Esophagus muscularis mucosa (tissue), 4 donors: Measurements from ENCODE around the gene ZNF516. TPM values are rescaled to one million over a fixed set of nuclear protein-coding genes. Genes with fewer than 3 reads are reported as not detected.

ENCODE experiments used
- DNase-seq: peaks from one replicate; pipeline ENCODE4 v3.0.0-alpha.2; 2017; ENCODE audit errors: extremely low spot score
- H3K27ac ChIP-seq, 4 donors: fragments of 200-600 bp; sonication (generic); replicated peaks in 1 of 4; 1 replicate in 3 of 4; 2 replicates in 1 of 4; pipeline ENCODE4 v1.5.1; 2016 to 2019; ENCODE audit warnings: mild to moderate bottlenecking in 1 of 4
- H3K27me3 ChIP-seq, 4 donors: fragments of 200-600 bp; sonication (generic); one replicate each; pipeline versions ENCODE4 v1.5.1 to v1.6.0; 2016 to 2019
- H3K36me3 ChIP-seq, 4 donors: fragments of 200-600 bp; sonication (generic); one replicate each; pipeline ENCODE4 v1.5.1; 2016 to 2019
- H3K4me1 ChIP-seq, 4 donors: fragments of 200-600 bp; sonication (generic); one replicate each; pipeline ENCODE4 v1.5.1; 2016 to 2019
- H3K4me3 ChIP-seq, 4 donors: fragments of 200-600 bp; sonication (generic); 1 replicate in 2 of 4; 2 replicates in 2 of 4; pipeline ENCODE4 v1.5.1; 2016 to 2019; ENCODE audit warnings: mild to moderate bottlenecking in 4 of 4, moderate library complexity in 1 of 4
- H3K9me3 ChIP-seq, 4 donors: fragments of 200-600 bp; sonication (generic); 1 replicate in 3 of 4; 2 replicates in 1 of 4; pipeline ENCODE4 v1.5.1; 2016 to 2019
- CTCF ChIP-seq, 3 experiments: fragments of 200-600 bp in 2 of 3; fragments of 450-650 bp in 1 of 3; sonication (generic) in 2 of 3; IDR thresholded peaks; one replicate each; pipeline ENCODE4 v1.5.1; 2017 to 2019; ENCODE audit warnings: antibody characterized with exemption in 3 of 3, mild to moderate bottlenecking in 2 of 3, moderate library complexity in 1 of 3
- EP300 ChIP-seq: sonication (generic); formaldehyde crosslinking; IDR thresholded peaks from one replicate; pipeline ENCODE4 v1.6.1; 2017; ENCODE audit warnings: antibody characterized with exemption
- POLR2A ChIP-seq: fragments of 450-650 bp; IDR thresholded peaks from one replicate; pipeline ENCODE4 v1.6.1; 2017; ENCODE audit warnings: antibody characterized with exemption, moderate library complexity, mild to moderate bottlenecking, low read depth
- POLR2AphosphoS5 ChIP-seq, 2 donors: sonication (generic); formaldehyde crosslinking; IDR thresholded peaks; one replicate each; pipeline ENCODE4 v1.6.1; 2017; ENCODE audit warnings: antibody characterized with exemption in 2 of 2
- WGBS: methylation state at CpG from one replicate; pipeline ENCODE4 v1.1.5; 2018; 5-methylcytosine and 5-hydroxymethylcytosine counted together
- intact Hi-C: fragments of 100-400 bp; cut with DNase I; formaldehyde crosslinking; loops from one replicate; pipeline ENCODE4 v1.15.1; 2023
- total RNA-seq, 4 donors: library from RNA; depleted of rRNA; stranded (reverse); fragments of >200 nt; gene quantifications; one replicate each; pipeline versions ENCODE4 v1.1.0 to v1.2.1, GENCODE V29; 2016

Gene ZNF516
- total RNA-seq, 4 donors from 2014 or later = 28.5 to 44.9 (median 35.8) TPM

DNA sequence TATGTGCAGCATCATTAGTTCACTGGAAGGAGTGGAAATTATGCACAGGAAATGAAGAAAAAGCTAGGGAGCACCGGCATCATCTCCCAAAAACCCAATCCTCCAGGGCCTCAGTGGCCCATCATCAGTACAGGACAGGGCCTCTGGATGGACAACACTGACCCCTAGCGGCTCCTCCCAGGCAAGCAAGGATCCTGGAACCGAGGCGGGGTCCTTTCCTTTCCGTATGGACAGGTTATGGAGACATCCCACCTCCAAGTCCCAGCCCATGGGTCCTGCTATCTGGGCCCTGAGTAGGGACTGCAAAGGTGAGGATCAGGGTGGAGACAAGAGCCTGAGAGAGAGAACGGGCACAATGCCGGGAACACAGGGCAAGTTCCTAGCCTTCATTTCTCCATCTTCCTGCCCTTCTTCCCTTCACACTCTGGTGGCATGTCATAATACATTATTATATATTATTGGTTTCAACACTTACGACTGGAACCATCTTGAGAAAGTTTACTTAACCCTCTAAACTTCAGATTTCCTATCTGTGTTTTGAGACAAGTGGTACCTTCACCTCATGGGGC is 68.2 kb downstream of the ZNF516 start:
- no peak for DNase-seq
- intact Hi-C loops = no loop called here
- H3K9me3 ChIP-seq = no peaks in the 10 kb centered on the region
- H3K36me3 ChIP-seq = no peaks in the 10 kb centered on the region
- no peak overlapping the region for H3K4me3 ChIP-seq
- peaks cover 14 to 59% (median 52%) of the 10 kb centered on the region in 4 donors for H3K4me1 ChIP-seq
- no peak overlapping the region for H3K27ac ChIP-seq
- no peaks in the 10 kb centered on the region for H3K27me3 ChIP-seq
- TF ChIP-seq EP300 (no peak), POLR2A (no peak), POLR2AphosphoS5 (IDR thresholded peaks at IDR 0.05) (no peak), CTCF (IDR thresholded peaks at IDR 0.05) (peak; percentile 30 to 65 (median 43))
- WGBS = 70% methylated on average over 8 of the region's 8 CpGs

- Histone ChIP-seq H3K9me3 (no peaks in the 10 kb centered on the region), H3K27me3 (no peaks in the 10 kb centered on the region), H3K4me3 (no peak overlapping the region), H3K27ac (no peak overlapping the region), H3K36me3 (no peaks in the 10 kb centered on the region), H3K4me1 (peaks cover 19 to 63% (median 46%) of the 10 kb centered on the region in 4 donors)
- intact Hi-C loops = no loop called here
- WGBS = 62% methylated on average over 22 of the region's 22 CpGs
- no peak for TF ChIP-seq EP300
- no peak for TF ChIP-seq POLR2A
- no peak for TF ChIP-seq POLR2AphosphoS5 (IDR thresholded peaks at IDR 0.05)
- no peak for TF ChIP-seq CTCF (IDR thresholded peaks at IDR 0.05)
- no peak for DNase-seq
Observed at GRCh38 chr18:76425146-76426131, 69.6 kb downstream of the ZNF516 start.

DNA sequence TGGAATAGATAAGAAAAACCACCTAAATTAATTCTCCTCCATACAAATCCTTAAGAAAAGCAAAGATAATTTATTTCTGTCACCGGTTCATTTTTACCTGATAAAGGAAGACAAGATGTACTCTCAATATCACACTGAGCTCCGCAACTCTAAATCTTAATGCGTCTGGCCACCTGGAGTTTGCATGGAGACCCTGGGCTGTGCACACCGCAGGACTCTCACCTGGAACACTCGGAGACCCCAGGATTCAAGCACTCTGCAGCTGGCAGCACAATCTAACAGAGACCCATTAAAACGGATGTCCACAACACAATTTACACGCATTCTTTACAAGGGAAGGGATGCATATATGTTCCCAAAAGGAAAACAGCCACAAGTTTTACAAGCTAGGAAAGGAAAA is 72.2 kb downstream of the ZNF516 start:
- Histone ChIP-seq H3K27me3 (no peaks in the 10 kb centered on the region), H3K4me3 (no peak overlapping the region), H3K9me3 (no peaks in the 10 kb centered on the region), H3K4me1 (peaks cover 5 to 45% (median 26%) of the 10 kb centered on the region in 4 donors), H3K27ac (no peak overlapping the region), H3K36me3 (no peaks in the 10 kb centered on the region)
- no peak for DNase-seq
- 86% methylated on average over 7 of the region's 7 CpGs for WGBS
- TF ChIP-seq EP300 = no peak
- TF ChIP-seq CTCF (IDR thresholded peaks at IDR 0.05) = no peak
- intact Hi-C loops = no loop called here

- Histone ChIP-seq H3K4me1 (peaks cover 5 to 48% (median 31%) of the 10 kb centered on the region in 4 donors), H3K9me3 (no peaks in the 10 kb centered on the region), H3K4me3 (no peak overlapping the region), H3K36me3 (no peaks in the 10 kb centered on the region), H3K27me3 (no peaks in the 10 kb centered on the region), H3K27ac (no peak overlapping the region)
- intact Hi-C loops = no loop called here
- TF ChIP-seq CTCF (IDR thresholded peaks at IDR 0.05) (no peak), POLR2A (no peak), POLR2AphosphoS5 (IDR thresholded peaks at IDR 0.05) (no peak), EP300 (no peak)
- 89% methylated on average over 11 of the region's 11 CpGs for WGBS
- no peak for DNase-seq
Observed at GRCh38 chr18:76422121-76422520, 72.9 kb downstream of the ZNF516 start.
